ENCODE measurements around the gene TNFSF13.
A peak's percentile ranks its signal among the peaks of the same experiment; 100 is the strongest.

Gene TNFSF13

DNA sequence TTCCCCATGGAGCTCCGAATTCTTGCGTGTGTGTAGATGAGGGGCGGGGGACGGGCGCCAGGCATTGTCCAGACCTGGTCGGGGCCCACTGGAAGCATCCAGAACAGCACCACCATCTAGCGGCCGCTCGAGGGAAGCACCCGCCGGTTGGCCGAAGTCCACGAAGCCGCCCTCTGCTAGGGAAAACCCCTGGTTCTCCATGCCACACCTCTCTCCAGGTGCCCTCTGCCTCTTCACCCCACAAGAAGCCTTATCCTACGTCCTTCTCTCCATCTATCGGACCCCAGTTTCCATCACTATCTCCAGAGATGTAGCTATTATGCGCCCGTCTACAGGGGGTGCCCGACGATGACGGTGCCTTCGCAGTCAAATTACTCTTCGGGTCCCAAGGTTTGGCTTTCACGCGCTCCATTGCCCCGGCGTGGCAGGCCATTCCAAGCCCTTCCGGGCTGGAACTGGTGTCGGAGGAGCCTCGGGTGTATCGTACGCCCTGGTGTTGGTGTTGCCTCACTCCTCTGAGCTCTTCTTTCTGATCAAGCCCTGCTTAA, 2.6 kb downstream of the TNFSF13 start:
- H3K27ac ChIP-seq = peak overlapping the region; percentile 93
- TF ChIP-seq, protein P1, sequence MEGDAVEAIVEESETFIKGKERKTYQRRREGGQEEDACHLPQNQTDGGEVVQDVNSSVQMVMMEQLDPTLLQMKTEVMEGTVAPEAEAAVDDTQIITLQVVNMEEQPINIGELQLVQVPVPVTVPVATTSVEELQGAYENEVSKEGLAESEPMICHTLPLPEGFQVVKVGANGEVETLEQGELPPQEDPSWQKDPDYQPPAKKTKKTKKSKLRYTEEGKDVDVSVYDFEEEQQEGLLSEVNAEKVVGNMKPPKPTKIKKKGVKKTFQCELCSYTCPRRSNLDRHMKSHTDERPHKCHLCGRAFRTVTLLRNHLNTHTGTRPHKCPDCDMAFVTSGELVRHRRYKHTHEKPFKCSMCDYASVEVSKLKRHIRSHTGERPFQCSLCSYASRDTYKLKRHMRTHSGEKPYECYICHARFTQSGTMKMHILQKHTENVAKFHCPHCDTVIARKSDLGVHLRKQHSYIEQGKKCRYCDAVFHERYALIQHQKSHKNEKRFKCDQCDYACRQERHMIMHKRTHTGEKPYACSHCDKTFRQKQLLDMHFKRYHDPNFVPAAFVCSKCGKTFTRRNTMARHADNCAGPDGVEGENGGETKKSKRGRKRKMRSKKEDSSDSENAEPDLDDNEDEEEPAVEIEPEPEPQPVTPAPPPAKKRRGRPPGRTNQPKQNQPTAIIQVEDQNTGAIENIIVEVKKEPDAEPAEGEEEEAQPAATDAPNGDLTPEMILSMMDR (IDR thresholded peaks at IDR 0.05) = peak; percentile 84
- no peak for TF ChIP-seq ZFX (IDR thresholded peaks at IDR 0.05; ENCODE audit: borderline replicate concordance)

GRCh38 chr17:7561589-7562207, 3.1 kb downstream of the TNFSF13 start, which contains the start of gene SENP3:
SENP3 (plus strand) TSS chr17:7561919; CDS start chr17:7563077, 1,158 bp downstream.
- peak within 1 kb of the TSS; percentile 93 for H3K27ac ChIP-seq
- TF ChIP-seq ZFX (IDR thresholded peaks at IDR 0.05; ENCODE audit: borderline replicate concordance) = no peak
- TF ChIP-seq, protein P1 (IDR thresholded peaks at IDR 0.05) = no peak

GRCh38 chr17:7562208-7562605, 3.7 kb downstream of the TNFSF13 start:
- peak overlapping the region; percentile 93 for H3K27ac ChIP-seq
- TF ChIP-seq ZFX (IDR thresholded peaks at IDR 0.05; ENCODE audit: borderline replicate concordance) = no peak
- TF ChIP-seq, protein P1 (IDR thresholded peaks at IDR 0.05) = no peak

DNA sequence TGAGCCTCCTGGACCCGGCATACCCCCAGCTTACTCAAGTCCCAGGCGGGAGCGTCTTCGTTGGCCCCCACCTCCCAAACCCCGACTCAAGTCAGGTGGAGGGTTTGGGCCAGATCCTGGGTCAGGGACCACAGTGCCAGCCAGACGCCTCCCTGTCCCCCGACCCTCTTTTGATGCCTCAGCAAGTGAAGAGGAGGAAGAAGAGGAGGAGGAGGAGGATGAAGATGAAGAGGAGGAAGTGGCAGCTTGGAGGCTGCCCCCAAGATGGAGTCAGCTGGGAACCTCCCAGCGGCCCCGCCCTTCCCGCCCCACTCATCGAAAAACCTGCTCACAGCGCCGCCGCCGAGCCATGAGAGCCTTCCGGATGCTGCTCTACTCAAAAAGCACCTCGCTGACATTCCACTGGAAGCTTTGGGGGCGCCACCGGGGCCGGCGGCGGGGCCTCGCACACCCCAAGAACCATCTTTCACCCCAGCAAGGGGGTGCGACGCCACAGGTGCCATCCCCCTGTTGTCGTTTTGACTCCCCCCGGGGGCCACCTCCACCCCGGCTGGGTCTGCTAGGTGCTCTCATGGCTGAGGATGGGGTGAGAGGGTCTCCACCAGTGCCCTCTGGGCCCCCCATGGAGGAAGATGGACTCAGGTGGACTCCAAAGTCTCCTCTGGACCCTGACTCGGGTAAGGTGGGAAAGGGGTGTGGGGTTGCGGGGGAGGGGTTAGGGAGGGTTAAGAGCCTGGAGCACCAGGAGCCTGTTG, 4.7 kb downstream of the TNFSF13 start:
- H3K27ac ChIP-seq = peak overlapping the region; percentile 93
- TF ChIP-seq, protein P1 (IDR thresholded peaks at IDR 0.05) = no peak
- no peak for TF ChIP-seq ZFX (IDR thresholded peaks at IDR 0.05; ENCODE audit: borderline replicate concordance)

DNA sequence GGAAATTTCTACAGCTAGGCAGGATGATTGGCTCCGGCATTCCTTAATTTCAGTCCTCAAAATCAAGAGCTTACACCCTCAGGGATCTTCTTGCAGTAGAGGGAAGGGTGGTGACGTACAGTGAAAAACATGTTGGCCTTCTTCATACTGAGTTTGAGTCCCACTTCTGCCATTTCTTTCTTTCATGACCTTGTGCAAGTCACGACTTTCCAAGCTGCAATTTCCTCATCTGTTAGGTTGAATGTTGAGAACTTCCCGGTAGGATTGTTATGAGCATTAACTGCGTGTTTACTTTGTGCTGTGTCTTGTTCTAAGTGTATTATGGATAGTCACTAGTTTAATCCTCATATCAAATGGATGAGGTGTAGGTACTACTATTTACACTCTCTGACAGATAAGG, 11.0 kb downstream of the TNFSF13 start:
- H3K27ac ChIP-seq = no peak overlapping the region
- TF ChIP-seq, protein P1 (IDR thresholded peaks at IDR 0.05) = no peak
- TF ChIP-seq ZFX (IDR thresholded peaks at IDR 0.05; ENCODE audit: borderline replicate concordance) = no peak

- H3K27ac ChIP-seq = no peak overlapping the region
- TF ChIP-seq, protein P1 (IDR thresholded peaks at IDR 0.05) = no peak
- TF ChIP-seq ZFX (IDR thresholded peaks at IDR 0.05; ENCODE audit: borderline replicate concordance) = no peak
Observed at GRCh38 chr17:7570351-7570750, 11.8 kb downstream of the TNFSF13 start.

DNA sequence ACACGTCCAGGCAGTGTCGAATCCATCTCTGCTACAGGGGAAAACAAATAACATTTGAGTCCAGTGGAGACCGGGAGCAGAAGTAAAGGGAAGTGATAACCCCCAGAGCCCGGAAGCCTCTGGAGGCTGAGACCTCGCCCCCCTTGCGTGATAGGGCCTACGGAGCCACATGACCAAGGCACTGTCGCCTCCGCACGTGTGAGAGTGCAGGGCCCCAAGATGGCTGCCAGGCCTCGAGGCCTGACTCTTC, 13.7 kb downstream of the TNFSF13 start:
- H3K27ac ChIP-seq = peak overlapping the region; percentile 99
- TF ChIP-seq ZFX (IDR thresholded peaks at IDR 0.05; ENCODE audit: borderline replicate concordance) = no peak
- TF ChIP-seq, protein P1 (IDR thresholded peaks at IDR 0.05) = no peak

Data from 22Rv1 (cell line).